PC-9 (cell line): Measurements from ENCODE around the gene STRN3. TPM values are rescaled to one million over a fixed set of nuclear protein-coding genes. Genes with fewer than 3 reads are reported as not detected.
A peak's percentile ranks its signal among the peaks of the same experiment; 100 is the strongest.

Experiments used
- Bru-seq: library from RNA; stranded (reverse); fragments of 400-500 nt; gene quantifications from one replicate; lab custom pipeline; 2021; lab: Mats Ljungman, UMichigan
- BruChase-seq, 2 experiments: library from RNA; stranded (reverse); fragments of 400-500 nt; gene quantifications; one replicate each; lab custom pipeline; 2021; lab: Mats Ljungman, UMichigan
- BruUV-seq: library from RNA; stranded (reverse); fragments of 400-500 nt; replicated peaks from 2 replicates; lab custom pipeline; 2021; lab: Mats Ljungman, UMichigan
- CTCF ChIA-PET: fragments of 300-600 bp; sonication (Branson Sonifier 250); formaldehyde crosslinking; loops from one replicate; lab custom pipeline; 2022; ENCODE audit warnings: antibody characterized with exemption; lab: Charles Lee
- POLR2A ChIA-PET: fragments of 300-600 bp; sonication (Branson Sonifier 250); formaldehyde crosslinking; loops from one replicate; lab custom pipeline; 2022; ENCODE audit warnings: antibody characterized with exemption; ENCODE audit not compliant: unreplicated experiment; lab: Charles Lee
- DNase-seq, 2 experiments: peaks; one replicate each; pipeline versions ENCODE4 v3.0.0 to v3.0.0-alpha.2; 2015 to 2022; ENCODE audit warnings: mixed read lengths in 1 of 2
- H2AFZ ChIP-seq: fragments of 200-600 bp; sonication (generic); 2 replicates; pipeline ENCODE4 v1.8.1; 2017; ENCODE audit warnings: antibody characterized with exemption
- H3F3A ChIP-seq: fragments of 200-600 bp; sonication (generic); 2 replicates; pipeline ENCODE4 v1.8.1; 2017; ENCODE audit warnings: antibody characterized with exemption, mild to moderate bottlenecking, low read depth; ENCODE audit not compliant: insufficient read depth
- H3K27ac ChIP-seq: fragments of 200-600 bp; sonication (generic); 2 replicates; pipeline ENCODE4 v1.6.1; 2016; ENCODE audit warnings: mixed run types
- H3K27me3 ChIP-seq: fragments of 200-600 bp; sonication (generic); 2 replicates; pipeline ENCODE4 v1.6.1; 2016; ENCODE audit warnings: low read depth, mixed run types; ENCODE audit not compliant: insufficient read depth
- H3K36me3 ChIP-seq: fragments of 200-600 bp; sonication (generic); 2 replicates; pipeline ENCODE4 v1.6.1; 2016; ENCODE audit warnings: low read depth, mixed run types
- H3K4me1 ChIP-seq: fragments of 200-600 bp; sonication (generic); replicated peaks from 2 replicates; pipeline ENCODE4 v1.6.1; 2016; ENCODE audit warnings: mixed run types; ENCODE audit not compliant: insufficient read depth
- H3K4me2 ChIP-seq: fragments of 200-600 bp; sonication (generic); 2 replicates; pipeline ENCODE4 v1.6.1; 2017; ENCODE audit warnings: mixed run types
- H3K4me3 ChIP-seq: fragments of 200-600 bp; sonication (generic); 2 replicates; pipeline ENCODE4 v1.6.1; 2016; ENCODE audit warnings: mixed run types
- H3K79me2 ChIP-seq: fragments of 200-600 bp; sonication (generic); 2 replicates; pipeline ENCODE4 v1.6.1; 2017; ENCODE audit warnings: low read depth, mixed run types
- H3K9me2 ChIP-seq: fragments of 200-600 bp; sonication (generic); 2 replicates; pipeline ENCODE4 v1.8.1; 2017; ENCODE audit warnings: mild to moderate bottlenecking; ENCODE audit not compliant: insufficient read depth
- H3K9me3 ChIP-seq: fragments of 200-600 bp; sonication (generic); 2 replicates; pipeline ENCODE4 v1.8.1; 2016; ENCODE audit warnings: low read depth; ENCODE audit not compliant: insufficient read depth
- H4K20me1 ChIP-seq: fragments of 200-600 bp; sonication (generic); 2 replicates; pipeline ENCODE4 v1.8.1; 2017; ENCODE audit not compliant: insufficient read depth
- CTCF ChIP-seq: fragments of 200-600 bp; sonication (generic); conservative IDR thresholded peaks from 2 replicates; pipeline ENCODE4 v1.6.1; 2017; ENCODE audit warnings: mixed run types, antibody characterized with exemption, mild to moderate bottlenecking, moderate library complexity
- EZH2 ChIP-seq: fragments of 200-600 bp; sonication (generic); IDR thresholded peaks from 2 replicates; pipeline ENCODE4 v1.8.0; 2017; ENCODE audit warnings: antibody characterized with exemption, low read depth
- intact Hi-C: fragments of 100-400 bp; cut with micrococcal nuclease; formaldehyde crosslinking; loops from one replicate; pipeline ENCODE4 v1.10.0; 2022; ENCODE audit not compliant: unreplicated experiment
- long read RNA-seq: library from polyadenylated mRNA; stranded (forward); transcript quantifications from one replicate; pipeline ENCODE4 v2.0.0, GENCODE V29; 2022
- total RNA-seq: library from RNA; stranded (reverse); gene quantifications from 2 replicates; pipeline ENCODE4 v1.2.3, GENCODE V29; 2021

The STRN3 gene
- total RNA-seq (18.1 and 22.1 TPM in 2 replicates), Bru-seq, nascent RNA (percentile 85 among the genes with signal in this experiment), BruChase-seq, experiment 1, labeled RNA remaining after a 2-hour chase (percentile 87 among the genes with signal in this experiment), BruChase-seq, experiment 2, labeled RNA remaining after a 6-hour chase (percentile 76 among the genes with signal in this experiment)
- long read RNA-seq, transcript STRN3-201 (16 exons, 3,970 nt), result major isoform, 8 of 10 reads
- long read RNA-seq, partial matches to known transcripts, result 1 of 10 reads
- long read RNA-seq, other reads (novel, unspliced or antisense), result 1 of 10 reads

- Histone ChIP-seq H4K20me1 (peaks cover 16% of the 10 kb centered on the region; the same call in 1 of the 2 replicates), H3K36me3 (no peaks in the 10 kb centered on the region), H3K4me2 (peak within 1 kb of the TSS; percentile 97), H3K79me2 (peaks cover 51% of the 10 kb centered on the region), H3K27me3 (no peaks in the 10 kb centered on the region), H3K4me1 (peaks cover 24% of the 10 kb centered on the region), H3K4me3 (peak within 1 kb of the TSS; percentile 88), H2AFZ (peak within 1 kb of the TSS; percentile 88), H3K9me2 (no peaks in the 10 kb centered on the region), H3K9me3 (no peaks in the 10 kb centered on the region), H3F3A (peaks cover 12% of the 10 kb centered on the region), H3K27ac (peak within 1 kb of the TSS; percentile 79)
- TF ChIP-seq EZH2 (no peak), CTCF (no peak)
- no TSS peak for BruUV-seq
- no peak for DNase-seq
- POLR2A ChIA-PET, result interaction anchor here (0.6 to 0.8 kb wide), 6 partner anchors 10 to 1173 kb away, joined by 4 to 15 read pairs (median 7); no protein-coding TSS in a partner anchor
- intact Hi-C loops, result loop anchor here (5.0 kb wide), 1 partner anchor 56 kb away; no protein-coding TSS in a partner anchor
- CTCF ChIA-PET, result interaction anchor here (0.6 to 0.7 kb wide), 2 partner anchors 403 to 1488 kb away, joined by 4 read pairs; no protein-coding TSS in a partner anchor
Measured at GRCh38 chr14:31026077-31026449, at the start of gene STRN3. Gene STRN3, minus strand, starts transcription at chr14:31026379. Its CDS starts 194 bp downstream, at chr14:31026185.

DNA sequence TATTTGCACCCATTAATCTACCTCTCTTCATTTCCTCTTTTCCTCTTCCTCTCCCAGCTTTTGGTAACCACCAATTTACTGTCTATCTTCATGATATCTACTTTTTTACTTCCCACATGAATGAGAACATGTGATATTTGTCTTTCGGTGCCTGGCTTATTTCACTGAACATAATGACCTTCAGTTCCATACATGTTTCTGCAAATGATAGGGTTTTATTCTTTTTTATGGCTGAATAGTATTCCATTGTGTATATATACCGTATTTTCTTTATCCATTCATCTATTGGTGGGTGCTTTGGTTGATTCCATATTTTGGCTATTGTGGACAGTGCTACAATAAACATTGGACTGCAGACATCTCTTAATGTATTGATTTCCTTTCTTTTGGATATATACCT is 49.0 kb upstream of the STRN3 start:
- TF ChIP-seq CTCF (no peak), EZH2 (no peak)

GRCh38 chr14:31071151-31071550 is 45.0 kb upstream of the STRN3 start:
- no peaks in the 10 kb centered on the region for H3K27me3 ChIP-seq
- H3K36me3 ChIP-seq, result no peaks in the 10 kb centered on the region
- POLR2A ChIA-PET, result no interaction called here
- intact Hi-C loops, result no loop called here
- no peak overlapping the region for H3K4me2 ChIP-seq
- no peak overlapping the region for H3K4me3 ChIP-seq
- H3K27ac ChIP-seq, result no peak overlapping the region
- TF ChIP-seq CTCF, result no peak
- no peak for TF ChIP-seq EZH2
- no peaks in the 10 kb centered on the region for H3K4me1 ChIP-seq
- H4K20me1 ChIP-seq, result no peaks in the 10 kb centered on the region
- CTCF ChIA-PET, result no interaction called here
- no peaks in the 10 kb centered on the region for H3F3A ChIP-seq
- no peaks in the 10 kb centered on the region for H3K9me3 ChIP-seq
- no TSS peak for BruUV-seq
- H2AFZ ChIP-seq, result no peak overlapping the region
- H3K79me2 ChIP-seq, result no peaks in the 10 kb centered on the region
- DNase-seq, result no peak
- H3K9me2 ChIP-seq, result no peaks in the 10 kb centered on the region

More for the DNA sequence above, 49.0 kb upstream of the STRN3 start:
- Histone ChIP-seq H3K9me2 (no peaks in the 10 kb centered on the region), H3K27ac (no peak overlapping the region), H3F3A (no peaks in the 10 kb centered on the region), H3K4me1 (0 out of 2 replicates have a peak, but pooled peaks cover 4% of the 10 kb centered on the region), H4K20me1 (no peaks in the 10 kb centered on the region), H3K4me3 (no peak overlapping the region), H3K79me2 (no peaks in the 10 kb centered on the region), H3K36me3 (no peaks in the 10 kb centered on the region), H2AFZ (no peak overlapping the region), H3K4me2 (no peak overlapping the region), H3K9me3 (no peaks in the 10 kb centered on the region), H3K27me3 (no peaks in the 10 kb centered on the region)
- POLR2A ChIA-PET, result no interaction called here
- no peak for DNase-seq
- CTCF ChIA-PET, result no interaction called here
- intact Hi-C loops, result no loop called here
- BruUV-seq, result no TSS peak
